Testis (tissue), 3 donors: ENCODE results near the gene ALPK3. TPM values are rescaled to one million over a fixed set of nuclear protein-coding genes. Genes with fewer than 3 reads are reported as not detected.

Experiments used
- DNase-seq: peaks from one replicate; pipeline ENCODE4 v3.0.0-alpha.2; 2019
- H3K27ac ChIP-seq, 2 donors: fragments of 200-600 bp; sonication (generic); one replicate each; pipeline ENCODE4 v1.5.1; 2019
- H3K27me3 ChIP-seq: fragments of 200-600 bp; sonication (generic); one replicate; pipeline ENCODE4 v1.5.1; 2019
- H3K36me3 ChIP-seq: fragments of 200-600 bp; sonication (generic); one replicate; pipeline ENCODE4 v1.5.1; 2017; ENCODE audit warnings: low read depth; ENCODE audit errors: missing control alignments
- H3K4me1 ChIP-seq: fragments of 200-600 bp; sonication (generic); one replicate; pipeline ENCODE4 v1.5.1; 2019
- H3K4me3 ChIP-seq, 2 donors: fragments of 200-600 bp; sonication (generic); one replicate each; pipeline ENCODE4 v1.5.1; 2017 to 2019
- H3K9me3 ChIP-seq: fragments of 200-600 bp; sonication (generic); one replicate; pipeline ENCODE4 v1.5.1; 2017
- CTCF ChIP-seq, 3 experiments: fragments of 450-650 bp in 2 of 3; fragments of 200-600 bp in 1 of 3; sonication (generic) in 1 of 3; IDR thresholded peaks; one replicate each; pipeline ENCODE4 v1.5.1; 2016 to 2019; ENCODE audit warnings: antibody characterized with exemption in 3 of 3, mild to moderate bottlenecking in 2 of 3, moderate library complexity in 1 of 3
- POLR2A ChIP-seq: fragments of 450-650 bp; IDR thresholded peaks from one replicate; pipeline ENCODE4 v1.6.1; 2017; ENCODE audit warnings: antibody characterized with exemption, mild to moderate bottlenecking, moderate library complexity
- WGBS, 2 donors: methylation state at CpG; one replicate each; pipeline ENCODE4 v1.1.5; 2018; 5-methylcytosine and 5-hydroxymethylcytosine counted together
- intact Hi-C: fragments of 100-400 bp; cut with DNase I; formaldehyde crosslinking; loops from one replicate; pipeline ENCODE4 v1.15.1; 2023; ENCODE audit warnings: low total_unique reads
- polyA plus RNA-seq: library from polyadenylated mRNA; stranded (reverse); fragments of 350-450 nt; fragmentation: Illumina TruSeq; extraction: RNeasy Lipid Tissue Mini Kit (QIAGEN cat#74804); gene quantifications from one replicate; pipeline ENCODE4 v1.2.3, GENCODE V29; 2014; ENCODE audit warnings: low read depth, low replicate concordance; ENCODE audit not compliant: insufficient read depth
- total RNA-seq, 2 donors: library from RNA; depleted of rRNA; stranded (reverse); fragments of >200 nt; gene quantifications; one replicate each; pipeline ENCODE4 v1.2.3, GENCODE V29; 2016

Gene ALPK3
- total and polyA plus RNA-seq, 3 donors from 2014 or later, result 3.0 to 5.0 (median 4.1) TPM

GRCh38 chr15:84869510-84869909 lies 52.4 kb downstream of the ALPK3 start:
- Histone ChIP-seq H3K4me1 (no peaks in the 10 kb centered on the region), H3K36me3 (no peaks in the 10 kb centered on the region), H3K27ac (no peak overlapping the region), H3K9me3 (no peaks in the 10 kb centered on the region), H3K27me3 (no peaks in the 10 kb centered on the region), H3K4me3 (no peak overlapping the region)
- intact Hi-C loops, result no loop called here
- no peak for DNase-seq
- 92 to 94% methylated on average over 2 to 3 of the region's 3 CpGs for WGBS, 2 donors
- TF ChIP-seq POLR2A (no peak), CTCF (IDR thresholded peaks at IDR 0.05) (no peak)

DNA sequence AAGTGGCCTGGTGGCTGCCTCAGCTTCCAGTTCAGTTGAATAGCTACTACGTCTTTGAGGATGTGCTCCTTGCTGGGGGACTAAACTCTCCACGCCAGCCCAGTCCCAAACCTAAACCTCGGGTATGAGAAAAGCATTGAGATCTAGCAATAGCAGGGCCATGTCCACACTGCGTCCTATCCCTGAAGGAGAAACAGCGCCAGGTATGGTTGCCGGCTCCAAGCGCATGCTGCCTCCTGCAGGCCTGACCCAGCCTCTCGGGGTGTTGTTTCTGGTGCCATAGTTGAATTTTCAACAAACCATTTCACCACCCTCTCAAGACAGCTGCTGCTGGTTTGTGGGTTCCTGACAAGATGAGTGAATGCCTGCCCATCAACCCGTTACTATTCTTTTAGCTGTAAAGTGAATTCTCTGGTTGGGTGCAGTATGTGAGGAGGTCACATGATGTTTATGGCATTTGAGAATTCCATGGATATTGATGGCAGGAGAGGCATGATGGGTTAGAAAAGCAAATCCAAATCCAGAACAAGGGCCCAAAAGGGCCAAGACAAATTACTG lies 54.4 kb downstream of the ALPK3 start:
- no peaks in the 10 kb centered on the region for H3K4me1 ChIP-seq
- H3K27me3 ChIP-seq, result no peaks in the 10 kb centered on the region
- no peak overlapping the region for H3K4me3 ChIP-seq
- no peak overlapping the region for H3K27ac ChIP-seq
- 87 to 93% methylated on average over 9 of the region's 9 CpGs for WGBS, 2 donors
- no peaks in the 10 kb centered on the region for H3K9me3 ChIP-seq
- intact Hi-C loops, result no loop called here
- TF ChIP-seq CTCF (IDR thresholded peaks at IDR 0.05) (no peak), POLR2A (no peak)
- H3K36me3 ChIP-seq, result no peaks in the 10 kb centered on the region
- no peak for DNase-seq

DNA sequence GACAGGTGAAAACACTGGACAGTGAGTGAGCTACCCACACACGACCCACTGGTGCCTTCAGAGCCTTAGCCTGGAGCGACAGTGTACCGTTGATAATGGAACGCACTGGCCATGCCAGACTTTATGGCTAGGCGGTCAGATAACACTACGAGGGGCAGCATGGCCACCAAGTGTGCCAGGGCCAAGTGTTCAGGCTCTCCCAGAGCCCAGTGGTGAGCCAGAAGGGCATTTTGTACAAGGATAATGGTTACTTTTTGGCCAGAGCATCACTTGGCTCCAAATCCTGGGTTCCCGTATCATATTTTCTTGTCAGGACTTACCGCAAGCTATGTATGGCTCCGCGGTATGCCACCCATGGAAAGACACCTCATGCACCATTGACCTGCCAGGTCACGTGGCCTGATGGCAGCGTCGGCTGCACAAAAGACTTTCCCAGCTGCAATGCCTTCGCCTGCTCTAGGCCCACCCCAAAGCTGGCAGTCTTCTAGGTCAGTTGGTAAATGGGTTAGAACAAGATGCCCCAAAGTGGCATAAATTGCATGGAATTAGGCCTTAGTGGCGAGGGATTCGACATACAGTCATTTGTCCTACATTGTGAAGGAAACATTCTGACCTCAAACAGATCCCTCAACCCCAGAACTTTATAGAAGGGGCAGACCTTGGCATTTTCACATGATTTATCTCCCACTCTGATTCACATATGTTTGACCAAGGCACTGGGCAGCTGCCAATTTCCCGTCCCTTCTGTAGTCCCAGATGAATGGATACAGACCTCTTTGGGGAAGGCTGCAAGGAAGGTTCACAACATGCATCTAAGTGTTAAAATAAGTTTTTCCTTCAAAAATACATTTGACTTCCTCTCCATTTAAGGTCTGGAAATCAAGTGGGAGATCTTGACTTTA lies 55.1 kb downstream of the ALPK3 start:
- Histone ChIP-seq H3K4me3 (no peak overlapping the region), H3K9me3 (no peaks in the 10 kb centered on the region), H3K27ac (no peak overlapping the region), H3K36me3 (no peaks in the 10 kb centered on the region), H3K27me3 (no peaks in the 10 kb centered on the region), H3K4me1 (no peaks in the 10 kb centered on the region)
- no peak for DNase-seq
- WGBS, 2 donors, result 88 to 90% methylated on average over 15 to 17 of the region's 17 CpGs
- TF ChIP-seq POLR2A (no peak), CTCF (IDR thresholded peaks at IDR 0.05) (no peak)
- intact Hi-C loops, result no loop called here

DNA sequence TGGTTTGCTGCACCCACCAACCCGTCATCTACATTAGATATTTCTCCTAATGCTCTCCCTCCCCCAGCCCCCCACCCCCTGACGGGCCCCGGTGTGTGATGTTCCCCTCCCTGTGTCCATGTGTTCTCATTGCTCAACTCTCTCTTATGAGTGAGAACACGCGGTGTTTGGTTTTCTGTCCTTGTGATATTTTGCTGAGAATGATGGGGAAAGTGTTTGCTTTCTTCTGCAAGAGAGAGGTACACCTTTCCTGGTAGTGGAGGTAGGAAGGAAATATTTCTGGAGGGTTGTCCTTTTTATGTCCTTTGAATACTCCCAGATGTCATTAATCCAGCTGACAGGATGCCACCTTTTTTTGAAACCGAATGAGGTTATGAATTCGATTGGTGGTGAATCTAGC lies 56.8 kb downstream of the ALPK3 start:
- H3K36me3 ChIP-seq, result no peaks in the 10 kb centered on the region
- H3K9me3 ChIP-seq, result no peaks in the 10 kb centered on the region
- TF ChIP-seq CTCF (IDR thresholded peaks at IDR 0.05) (no peak), POLR2A (no peak)
- intact Hi-C loops, result no loop called here
- no peak overlapping the region for H3K27ac ChIP-seq
- H3K4me3 ChIP-seq, result no peak overlapping the region
- no peaks in the 10 kb centered on the region for H3K4me1 ChIP-seq
- 74 to 76% methylated on average over 7 of the region's 7 CpGs for WGBS, 2 donors
- DNase-seq, result no peak
- no peaks in the 10 kb centered on the region for H3K27me3 ChIP-seq
